Breast epithelium (tissue), 3 donors: Measurements from ENCODE around the gene C1orf21.

Experiments used
- POLR2A ChIP-seq: fragments of 450-650 bp; IDR thresholded peaks from one replicate; pipeline ENCODE4 v1.6.1; 2016; ENCODE audit warnings: antibody characterized with exemption, mild to moderate bottlenecking, moderate library complexity
- TF ChIP-seq, protein P1 (sequence below), 3 donors: fragments of 450-650 bp; IDR thresholded peaks; one replicate each; pipeline ENCODE4 v1.5.1; 2016 to 2017; ENCODE audit warnings: antibody characterized with exemption in 3 of 3, mild to moderate bottlenecking in 3 of 3, moderate library complexity in 3 of 3

DNA sequence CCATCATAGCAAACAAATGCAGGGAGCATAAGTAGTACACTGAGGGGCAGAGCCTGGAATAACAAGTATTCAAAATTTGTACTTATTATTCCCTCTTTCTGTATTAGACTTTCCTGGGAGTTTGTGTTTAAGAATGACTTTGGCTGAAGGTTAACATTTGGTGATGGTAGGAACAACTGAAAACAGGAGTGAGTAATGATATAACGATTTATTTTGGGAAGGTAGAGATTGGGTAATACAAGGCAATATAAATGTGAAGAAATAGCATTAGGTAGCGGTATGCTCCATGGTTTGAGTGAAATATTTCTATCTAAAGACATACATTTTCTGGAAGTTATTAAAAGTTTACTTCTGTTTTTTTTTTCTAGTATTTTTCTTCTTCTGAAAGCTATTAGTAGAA, 18.5 kb upstream of the C1orf21 start:
- TF ChIP-seq, protein P1, sequence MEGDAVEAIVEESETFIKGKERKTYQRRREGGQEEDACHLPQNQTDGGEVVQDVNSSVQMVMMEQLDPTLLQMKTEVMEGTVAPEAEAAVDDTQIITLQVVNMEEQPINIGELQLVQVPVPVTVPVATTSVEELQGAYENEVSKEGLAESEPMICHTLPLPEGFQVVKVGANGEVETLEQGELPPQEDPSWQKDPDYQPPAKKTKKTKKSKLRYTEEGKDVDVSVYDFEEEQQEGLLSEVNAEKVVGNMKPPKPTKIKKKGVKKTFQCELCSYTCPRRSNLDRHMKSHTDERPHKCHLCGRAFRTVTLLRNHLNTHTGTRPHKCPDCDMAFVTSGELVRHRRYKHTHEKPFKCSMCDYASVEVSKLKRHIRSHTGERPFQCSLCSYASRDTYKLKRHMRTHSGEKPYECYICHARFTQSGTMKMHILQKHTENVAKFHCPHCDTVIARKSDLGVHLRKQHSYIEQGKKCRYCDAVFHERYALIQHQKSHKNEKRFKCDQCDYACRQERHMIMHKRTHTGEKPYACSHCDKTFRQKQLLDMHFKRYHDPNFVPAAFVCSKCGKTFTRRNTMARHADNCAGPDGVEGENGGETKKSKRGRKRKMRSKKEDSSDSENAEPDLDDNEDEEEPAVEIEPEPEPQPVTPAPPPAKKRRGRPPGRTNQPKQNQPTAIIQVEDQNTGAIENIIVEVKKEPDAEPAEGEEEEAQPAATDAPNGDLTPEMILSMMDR (IDR thresholded peaks at IDR 0.05), result no peak
- no peak for TF ChIP-seq POLR2A
